Measurements from ENCODE around the gene C4B.

C4B gene

GRCh38 chr6:32084780-32085179 lies 70.2 kb downstream of the C4B start:
- DNase-seq: no peak
